Lung (tissue), 12 donors: Measurements from ENCODE around the gene VGLL4. TPM values are rescaled to one million over a fixed set of nuclear protein-coding genes. Genes with fewer than 3 reads are reported as not detected.

Source experiments
- ATAC-seq: fragments of 200-7000 bp; cut with Tn5 transposase; one replicate; pipeline ENCODE4 v1.9.1; 2020; ENCODE audit warnings: moderate number of reproducible peaks; ENCODE audit not compliant: insufficient read depth, low FRiP score
- DNase-seq, 3 donors: peaks; one replicate each; pipeline ENCODE4 v3.0.0-alpha.2; 2013 to 2017
- H3K27ac ChIP-seq, 2 donors: one replicate each; pipeline ENCODE4 v1.5.1; 2013; ENCODE audit warnings: mild to moderate bottlenecking in 2 of 2, moderate library complexity in 2 of 2, control low read depth in 1 of 2, inconsistent platforms in 1 of 2, low read depth in 1 of 2, low read length in 1 of 2
- H3K27me3 ChIP-seq, 3 donors: one replicate each; pipeline ENCODE4 v1.5.1; 2013; ENCODE audit warnings: low read length in 2 of 3; ENCODE audit not compliant: control insufficient read depth in 3 of 3, insufficient read depth in 3 of 3
- H3K36me3 ChIP-seq, 4 donors: one replicate each; pipeline ENCODE4 v1.5.1; 2013; ENCODE audit warnings: low read length in 4 of 4, mild to moderate bottlenecking in 1 of 4, moderate library complexity in 1 of 4; ENCODE audit not compliant: control insufficient read depth in 4 of 4, insufficient read depth in 4 of 4
- H3K4me1 ChIP-seq, 5 donors: one replicate each; pipeline ENCODE4 v1.5.1; 2013; ENCODE audit warnings: low read length in 5 of 5, mild to moderate bottlenecking in 2 of 5, moderate library complexity in 1 of 5; ENCODE audit not compliant: control insufficient read depth in 5 of 5, insufficient read depth in 5 of 5
- H3K4me3 ChIP-seq: one replicate; pipeline ENCODE4 v1.5.1; 2013; ENCODE audit warnings: mild to moderate bottlenecking, control low read depth, moderate library complexity
- H3K9ac ChIP-seq, 2 donors: one replicate each; pipeline ENCODE4 v1.5.1; 2013; ENCODE audit warnings: low read length in 2 of 2, control low read depth in 1 of 2; ENCODE audit not compliant: insufficient read depth in 1 of 2
- H3K9me3 ChIP-seq, 4 donors: one replicate each; pipeline ENCODE4 v1.5.1; 2013; ENCODE audit warnings: low read length in 3 of 4, mild to moderate bottlenecking in 1 of 4, moderate library complexity in 1 of 4; ENCODE audit not compliant: control insufficient read depth in 4 of 4, insufficient read depth in 3 of 4
- WGBS, 2 donors: extraction: QIAGEN DNeasy Blood & Tissue Kit; methylation state at CpG; one replicate each; pipeline ENCODE4 v1.1.7; 2013; 5-methylcytosine and 5-hydroxymethylcytosine counted together
- polyA plus RNA-seq, 2 donors: library from polyadenylated mRNA; stranded (reverse); fragments of 200-250 nt; gene quantifications; one replicate each; pipeline ENCODE4 v1.2.1, GENCODE V29; 2013
- total RNA-seq, 2 donors: library from RNA; depleted of rRNA in 1 of 2; stranded (reverse); fragments of >200 nt in 1 of 2; gene quantifications; one replicate each; pipeline ENCODE4 v1.2.1, GENCODE V29; 2014 to 2021
- TF ChIP-seq, protein P1 (sequence below): IDR thresholded peaks from 2 replicates; pipeline ENCODE4 v1.5.1; 2012; ENCODE audit warnings: mild to moderate bottlenecking; ENCODE audit errors: control extremely low read depth, extremely low read depth
- donor health status: control.
- donor health status: control.
- donor health status: Bipolar disorder and iron deficiency.
- donor health status: healthy.
- donor health status: DM: yes; HTN: yes; CAD: no.

VGLL4 gene
- total and polyA plus RNA-seq, 4 donors = 30.5 to 94.1 (median 39.3) TPM

DNA sequence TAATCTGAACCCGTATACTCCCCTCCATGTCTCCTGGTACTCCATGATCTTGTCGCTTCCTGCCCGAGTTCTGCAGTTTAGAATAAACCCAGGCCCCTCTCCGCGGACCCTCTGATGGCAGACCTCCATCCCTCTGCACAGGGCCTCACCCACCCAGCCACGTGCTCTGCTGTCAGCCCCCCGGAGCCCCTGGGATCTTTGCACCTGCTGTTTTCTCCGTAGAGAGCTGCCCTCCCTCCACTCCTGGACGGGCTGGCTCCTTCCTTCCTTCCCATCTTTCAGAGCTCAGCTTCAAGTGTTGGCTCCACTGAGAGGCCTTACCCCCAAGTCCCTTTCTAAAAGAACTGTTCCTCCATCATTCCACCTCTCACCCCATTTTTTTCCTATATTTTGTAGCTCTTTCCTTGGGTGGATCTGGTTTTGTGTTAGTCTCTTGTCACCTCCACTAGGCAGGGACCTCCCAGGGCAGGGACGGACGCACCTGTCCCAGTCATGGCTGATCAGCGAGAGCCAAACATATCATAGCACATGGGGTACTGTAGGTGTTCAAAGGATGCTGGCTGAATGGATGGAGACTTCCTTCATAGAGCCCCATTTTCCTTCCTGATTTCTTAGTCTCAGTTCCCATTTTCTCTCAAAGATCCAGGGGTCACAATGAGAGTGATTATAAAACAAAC, 106.6 kb downstream of the VGLL4 start:
- H3K27ac ChIP-seq = no peak overlapping the region
- no peaks in the 10 kb centered on the region for H3K9me3 ChIP-seq
- no peak overlapping the region for H3K9ac ChIP-seq
- H3K36me3 ChIP-seq = peaks cover 0 to 2% (median 0%) of the 10 kb centered on the region in 4 donors
- no peak overlapping the region for H3K4me3 ChIP-seq
- TF ChIP-seq, protein P1, sequence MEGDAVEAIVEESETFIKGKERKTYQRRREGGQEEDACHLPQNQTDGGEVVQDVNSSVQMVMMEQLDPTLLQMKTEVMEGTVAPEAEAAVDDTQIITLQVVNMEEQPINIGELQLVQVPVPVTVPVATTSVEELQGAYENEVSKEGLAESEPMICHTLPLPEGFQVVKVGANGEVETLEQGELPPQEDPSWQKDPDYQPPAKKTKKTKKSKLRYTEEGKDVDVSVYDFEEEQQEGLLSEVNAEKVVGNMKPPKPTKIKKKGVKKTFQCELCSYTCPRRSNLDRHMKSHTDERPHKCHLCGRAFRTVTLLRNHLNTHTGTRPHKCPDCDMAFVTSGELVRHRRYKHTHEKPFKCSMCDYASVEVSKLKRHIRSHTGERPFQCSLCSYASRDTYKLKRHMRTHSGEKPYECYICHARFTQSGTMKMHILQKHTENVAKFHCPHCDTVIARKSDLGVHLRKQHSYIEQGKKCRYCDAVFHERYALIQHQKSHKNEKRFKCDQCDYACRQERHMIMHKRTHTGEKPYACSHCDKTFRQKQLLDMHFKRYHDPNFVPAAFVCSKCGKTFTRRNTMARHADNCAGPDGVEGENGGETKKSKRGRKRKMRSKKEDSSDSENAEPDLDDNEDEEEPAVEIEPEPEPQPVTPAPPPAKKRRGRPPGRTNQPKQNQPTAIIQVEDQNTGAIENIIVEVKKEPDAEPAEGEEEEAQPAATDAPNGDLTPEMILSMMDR = no peak
- DNase-seq = no peak
- peaks cover 0 to 28% (median 0%) of the 10 kb centered on the region in 5 donors for H3K4me1 ChIP-seq
- ATAC-seq = no peak
- WGBS, 2 donors = 93 to 96% methylated on average over 12 of the region's 12 CpGs
- no peaks in the 10 kb centered on the region for H3K27me3 ChIP-seq

DNA sequence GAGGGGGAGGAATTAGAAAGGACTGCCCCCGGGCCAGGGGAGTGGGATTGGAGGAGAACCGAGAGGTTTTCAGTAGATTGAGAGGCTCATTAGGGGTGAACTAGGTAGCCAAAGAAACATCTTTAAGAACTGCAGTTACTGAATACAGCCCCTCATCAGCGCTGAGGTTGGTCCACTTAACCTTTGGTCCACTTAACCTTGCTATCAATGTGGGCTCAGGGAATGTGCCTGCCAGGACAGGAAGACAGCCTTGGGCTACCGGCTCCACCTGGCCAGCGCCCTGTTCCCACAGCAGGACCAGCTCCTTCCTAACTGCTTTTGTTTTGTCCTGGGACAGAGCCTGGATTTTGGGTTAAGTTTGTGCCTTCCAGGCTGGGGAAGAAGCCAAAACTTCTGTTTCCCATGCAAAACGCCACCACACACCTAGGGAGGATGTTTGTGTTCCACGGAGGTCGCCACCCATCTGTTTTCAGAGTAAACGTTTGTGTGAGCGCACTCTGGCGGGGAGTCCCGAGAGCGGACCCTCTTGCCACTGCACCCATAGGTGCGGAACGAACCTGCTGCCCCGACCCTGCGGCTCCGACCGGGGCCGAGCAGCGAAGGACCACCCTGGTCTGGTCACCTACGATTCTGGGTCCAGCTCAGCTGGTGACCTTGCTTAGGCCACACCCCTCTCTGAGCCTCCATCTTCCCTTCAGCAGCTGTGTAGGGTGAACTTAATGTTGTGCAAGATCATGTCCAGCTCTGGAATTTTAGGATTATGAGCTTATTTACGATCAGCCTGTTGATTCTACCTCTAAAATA, 107.4 kb downstream of the VGLL4 start:
- 91 to 94% methylated on average over 23 of the region's 23 CpGs for WGBS, 2 donors

DNA sequence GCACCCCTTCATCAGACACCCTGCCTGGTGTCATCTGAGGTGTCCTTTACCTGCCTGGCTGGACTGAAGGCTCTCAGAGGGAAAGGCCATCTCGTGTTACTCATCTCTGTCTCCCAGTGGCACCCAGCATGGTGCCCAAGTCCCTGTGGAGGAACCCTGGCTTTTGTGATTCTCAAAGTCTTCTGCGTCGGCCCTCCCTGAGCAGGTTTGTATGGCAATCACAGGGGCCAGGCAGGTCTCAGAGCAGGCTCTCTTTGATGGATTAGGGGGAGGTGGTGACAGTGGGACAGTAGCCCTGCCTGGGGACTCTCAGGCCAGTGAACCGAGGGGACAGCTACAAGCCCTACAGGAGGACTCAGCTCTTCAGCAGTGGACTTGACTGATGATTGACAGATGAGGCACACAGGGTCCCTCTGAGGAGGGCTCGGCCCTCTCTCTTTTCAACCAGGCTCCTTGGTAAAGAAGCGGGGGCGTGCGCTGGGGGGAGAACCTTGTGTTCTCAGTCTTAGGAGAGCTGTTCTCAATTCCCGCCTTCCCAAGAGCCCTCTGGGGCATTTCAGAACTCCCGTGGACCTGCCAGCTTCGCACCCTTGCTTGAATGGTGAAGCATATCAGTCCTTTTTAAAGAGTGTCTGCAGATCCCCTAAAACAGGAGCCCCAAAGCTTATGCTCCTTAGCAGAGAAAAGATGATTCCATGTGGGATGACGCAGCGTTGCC, 108.3 kb downstream of the VGLL4 start:
- ATAC-seq = no peak
- Histone ChIP-seq H3K27ac (no peak overlapping the region), H3K4me1 (peaks cover 0 to 27% (median 0%) of the 10 kb centered on the region in 5 donors), H3K9ac (no peak overlapping the region), H3K4me3 (no peak overlapping the region), H3K27me3 (no peaks in the 10 kb centered on the region), H3K9me3 (no peaks in the 10 kb centered on the region), H3K36me3 (peaks cover 0 to 2% (median 0%) of the 10 kb centered on the region in 4 donors)
- no peak for DNase-seq
- TF ChIP-seq, protein P1 = no peak
- WGBS, 2 donors = 97% methylated on average over 13 of the region's 13 CpGs

More for the DNA sequence above, 107.4 kb downstream of the VGLL4 start:
- Histone ChIP-seq H3K4me1 (peaks cover 0 to 25% (median 0%) of the 10 kb centered on the region in 5 donors), H3K27ac (no peak overlapping the region), H3K4me3 (no peak overlapping the region), H3K27me3 (no peaks in the 10 kb centered on the region), H3K9me3 (no peaks in the 10 kb centered on the region), H3K36me3 (peaks cover 0 to 2% (median 0%) of the 10 kb centered on the region in 4 donors), H3K9ac (no peak overlapping the region)
- no peak for ATAC-seq
- DNase-seq = no peak
- TF ChIP-seq, protein P1 = no peak
